Activated CD8-positive, alpha-beta memory T cell treated with anti-CD3 and anti-CD28 coated beads, Interleukin-2, amount 10 ng/mL, durations not matched to agents 7 days and 5 days (primary cell): Measurements from ENCODE around the gene CHRNG. TPM values are rescaled to one million over a fixed set of nuclear protein-coding genes. Genes with fewer than 3 reads are reported as not detected.
"Not testable (repeated sequence)": the region's sequence is repeated elsewhere in the genome, so short reads cannot be mapped to it uniquely, and the experiment has no call there.

Experiments used
- ATAC-seq: fragments of 150-1000 bp; cut with Tn5 transposase; one replicate; pipeline ENCODE4 v1.10.0; 2021; ENCODE audit warnings: moderate library complexity
- CTCF ChIA-PET: fragments of 350-600 bp; sonication (Branson Sonifier 250); formaldehyde crosslinking; loops from one replicate; lab custom pipeline; 2021; ENCODE audit warnings: antibody characterized with exemption; lab: Charles Lee
- DNase-seq: peaks from one replicate; pipeline ENCODE4 v3.0.0-alpha.2; 2020
- H3K27ac Mint-ChIP-seq: one replicate; pipeline ENCODE4 v1.8.0; 2021; ENCODE audit warnings: mild to moderate bottlenecking, mixed read lengths
- H3K27me3 Mint-ChIP-seq: one replicate; pipeline ENCODE4 v1.8.0; 2021; ENCODE audit warnings: mixed read lengths
- H3K36me3 Mint-ChIP-seq: one replicate; pipeline ENCODE4 v1.8.0; 2021; ENCODE audit warnings: mild to moderate bottlenecking, mixed read lengths
- H3K4me1 Mint-ChIP-seq: one replicate; pipeline ENCODE4 v1.8.0; 2021; ENCODE audit warnings: mixed read lengths
- H3K4me3 Mint-ChIP-seq: one replicate; pipeline ENCODE4 v1.8.0; 2021; ENCODE audit warnings: mild to moderate bottlenecking, moderate library complexity, mixed read lengths
- H3K9me3 Mint-ChIP-seq: one replicate; pipeline ENCODE4 v1.8.0; 2022; ENCODE audit warnings: low read depth, mixed read lengths
- total RNA-seq, 2 experiments: library from RNA; stranded (reverse); gene quantifications; one replicate each; pipeline ENCODE4 v1.2.3, GENCODE V29; 2021

CHRNG gene
- total RNA-seq, 2 experiments from 2014 or later: not detected

GRCh38 chr2:232549655-232550353 is 10.3 kb downstream of the CHRNG start:
- Mint-ChIP-seq H3K4me1 (peaks cover 67% of the 10 kb centered on the region), H3K4me3 (peak overlapping the region; percentile 97), H3K27ac (peak overlapping the region; percentile 100), H3K27me3 (no peaks in the 10 kb centered on the region), H3K9me3 (no peaks in the 10 kb centered on the region), H3K36me3 (peaks cover 28% of the 10 kb centered on the region)
- CTCF ChIA-PET: interaction anchor here (1.0 kb wide), 2 partner anchors 9 to 11 kb away, joined by 3 read pairs; no protein-coding TSS in a partner anchor
- ATAC-seq: no peak
- DNase-seq: no peak

GRCh38 chr2:232550354-232551249 is 11.1 kb downstream of the CHRNG start, which contains the start of the genes EIF4E2 and TIGD1:
TSS of gene EIF4E2 (plus strand) at chr2:232550689. CDS start at chr2:232550725, 36 bp downstream.
TSS of gene TIGD1 (minus strand) at chr2:232550557. CDS start at chr2:232549882, 675 bp downstream.
- Mint-ChIP-seq H3K27ac (peak within 1 kb of the TSS; percentile 100), H3K4me1 (peaks cover 73% of the 10 kb centered on the region), H3K36me3 (peaks cover 31% of the 10 kb centered on the region), H3K9me3 (no peaks in the 10 kb centered on the region), H3K4me3 (peak within 1 kb of the TSS; percentile 97), H3K27me3 (no peaks in the 10 kb centered on the region)
- peak; percentile 94 for ATAC-seq
- CTCF ChIA-PET: interaction anchor here (1.0 kb wide), 1 partner anchor 10 kb away, joined by 3 read pairs; no protein-coding TSS in a partner anchor
- peak; percentile 94 for DNase-seq

GRCh38 chr2:232551250-232551638 is 11.8 kb downstream of the CHRNG start:
- peak overlapping the region; percentile 100 for H3K27ac Mint-ChIP-seq
- DNase-seq (no peak), ATAC-seq (no peak)
- peak overlapping the region; percentile 97 for H3K4me3 Mint-ChIP-seq
- no peaks in the 10 kb centered on the region for H3K9me3 Mint-ChIP-seq
- CTCF ChIA-PET: no interaction called here
- H3K4me1 Mint-ChIP-seq: peaks cover 73% of the 10 kb centered on the region
- H3K27me3 Mint-ChIP-seq: no peaks in the 10 kb centered on the region
- peaks cover 34% of the 10 kb centered on the region for H3K36me3 Mint-ChIP-seq

- no peak for ATAC-seq
- DNase-seq: no peak
- Mint-ChIP-seq H3K27me3 (no peaks in the 10 kb centered on the region), H3K4me3 (peak overlapping the region; percentile 97), H3K4me1 (peaks cover 70% of the 10 kb centered on the region), H3K27ac (peak overlapping the region; percentile 100), H3K36me3 (peaks cover 34% of the 10 kb centered on the region), H3K9me3 (no peaks in the 10 kb centered on the region)
- CTCF ChIA-PET: interaction anchor here (1.1 kb wide), 1 partner anchor 10 kb away, joined by 3 read pairs; no protein-coding TSS in a partner anchor
Observed at GRCh38 chr2:232551776-232552175, 12.3 kb downstream of the CHRNG start.

GRCh38 chr2:232556426-232556825 is 16.9 kb downstream of the CHRNG start:
- no peak for DNase-seq
- no peaks in the 10 kb centered on the region for H3K27me3 Mint-ChIP-seq
- CTCF ChIA-PET: no interaction called here
- H3K4me3 Mint-ChIP-seq: no peak overlapping the region
- no peak overlapping the region for H3K27ac Mint-ChIP-seq
- ATAC-seq: no peak
- peaks cover 39% of the 10 kb centered on the region for H3K4me1 Mint-ChIP-seq
- no peaks in the 10 kb centered on the region for H3K9me3 Mint-ChIP-seq
- H3K36me3 Mint-ChIP-seq: peaks cover 39% of the 10 kb centered on the region

- DNase-seq (no peak), ATAC-seq (no peak)
- Mint-ChIP-seq H3K27ac (no peak overlapping the region), H3K27me3 (no peaks in the 10 kb centered on the region), H3K36me3 (peaks cover 59% of the 10 kb centered on the region), H3K4me1 (peaks cover 14% of the 10 kb centered on the region), H3K9me3 (no peaks in the 10 kb centered on the region), H3K4me3 (no peak overlapping the region)
- CTCF ChIA-PET: interaction anchor here (1.2 to 1.4 kb wide), 2 partner anchors 10 to 19 kb away, joined by 3 to 4 read pairs; no protein-coding TSS in a partner anchor
Observed at GRCh38 chr2:232562515-232563151, 23.1 kb downstream of the CHRNG start.

- peaks cover 65% of the 10 kb centered on the region for H3K36me3 Mint-ChIP-seq
- CTCF ChIA-PET: interaction anchor here (1.2 kb wide), 1 partner anchor 18 kb away, joined by 4 read pairs; no protein-coding TSS in a partner anchor
- H3K4me3 Mint-ChIP-seq: no peak overlapping the region
- ATAC-seq (peak; percentile 70), DNase-seq (no peak)
- no peak overlapping the region for H3K27ac Mint-ChIP-seq
- no peaks in the 10 kb centered on the region for H3K9me3 Mint-ChIP-seq
- H3K4me1 Mint-ChIP-seq: peaks cover 14% of the 10 kb centered on the region
- no peaks in the 10 kb centered on the region for H3K27me3 Mint-ChIP-seq
Observed at GRCh38 chr2:232563580-232563979, 24.1 kb downstream of the CHRNG start.

GRCh38 chr2:232567721-232568120 is 28.2 kb downstream of the CHRNG start:
- no peak for DNase-seq
- Mint-ChIP-seq H3K9me3 (no peaks in the 10 kb centered on the region), H3K4me1 (peaks cover 13% of the 10 kb centered on the region), H3K27me3 (no peaks in the 10 kb centered on the region), H3K4me3 (no peak overlapping the region), H3K27ac (no peak overlapping the region), H3K36me3 (peaks cover 60% of the 10 kb centered on the region)
- ATAC-seq: no peak
- CTCF ChIA-PET: no interaction called here

- peaks cover 56% of the 10 kb centered on the region for H3K36me3 Mint-ChIP-seq
- H3K27ac Mint-ChIP-seq: no peak overlapping the region
- CTCF ChIA-PET: no interaction called here
Observed at GRCh38 chr2:232568161-232568560, 28.7 kb downstream of the CHRNG start.

GRCh38 chr2:232569541-232569940 is 30.0 kb downstream of the CHRNG start:
- H3K27ac Mint-ChIP-seq: no peak overlapping the region
- ATAC-seq: no peak
- no peaks in the 10 kb centered on the region for H3K4me1 Mint-ChIP-seq
- DNase-seq: no peak
- H3K9me3 Mint-ChIP-seq: no peaks in the 10 kb centered on the region
- H3K36me3 Mint-ChIP-seq: peaks cover 46% of the 10 kb centered on the region
- CTCF ChIA-PET: interaction anchor here (0.8 kb wide), 1 partner anchor 10 kb away, joined by 3 read pairs; no protein-coding TSS in a partner anchor
- no peak overlapping the region for H3K4me3 Mint-ChIP-seq
- H3K27me3 Mint-ChIP-seq: no peaks in the 10 kb centered on the region

More at GRCh38 chr2:232568161-232568560, 28.7 kb downstream of the CHRNG start:
- Mint-ChIP-seq H3K4me1 (peaks cover 9% of the 10 kb centered on the region), H3K9me3 (no peaks in the 10 kb centered on the region), H3K4me3 (no peak overlapping the region), H3K27me3 (no peaks in the 10 kb centered on the region)
- no peak for ATAC-seq
- DNase-seq: no peak

- peaks cover 38% of the 10 kb centered on the region for H3K36me3 Mint-ChIP-seq
- H3K4me1 Mint-ChIP-seq, DNase-seq, ATAC-seq, H3K9me3 Mint-ChIP-seq, H3K27ac Mint-ChIP-seq, H3K4me3 Mint-ChIP-seq, H3K27me3 Mint-ChIP-seq: not testable (repeated sequence)
- CTCF ChIA-PET: interaction anchor here (0.9 kb wide), 1 partner anchor 9 kb away, joined by 3 read pairs; no protein-coding TSS in a partner anchor
Observed at GRCh38 chr2:232570481-232570880, 31.0 kb downstream of the CHRNG start.

GRCh38 chr2:232571026-232571474 is 31.6 kb downstream of the CHRNG start:
- no peak overlapping the region for H3K4me3 Mint-ChIP-seq
- peaks cover 35% of the 10 kb centered on the region for H3K36me3 Mint-ChIP-seq
- H3K27me3 Mint-ChIP-seq: no peaks in the 10 kb centered on the region
- no peaks in the 10 kb centered on the region for H3K9me3 Mint-ChIP-seq
- DNase-seq (no peak), ATAC-seq (no peak)
- H3K27ac Mint-ChIP-seq: no peak overlapping the region
- CTCF ChIA-PET: interaction anchor here (0.9 kb wide), 1 partner anchor 9 kb away, joined by 3 read pairs; no protein-coding TSS in a partner anchor
- H3K4me1 Mint-ChIP-seq: no peaks in the 10 kb centered on the region
